GM18511 (cell line): ENCODE data around the gene KLRF2.
"Not testable (repeated sequence)": the region's sequence is repeated elsewhere in the genome, so short reads cannot be mapped to it uniquely, and the experiment has no call there.

Source experiments
- ATAC-seq: cut with Tn5 transposase; IDR thresholded peaks from one replicate; pipeline ENCODE4 v1.9.1; 2021; ENCODE audit warnings: mild to moderate bottlenecking, moderate library complexity; ENCODE audit not compliant: unreplicated experiment

The KLRF2 gene

GRCh38 chr12:9881246-9881645 lies at the start of gene KLRF2:
Gene KLRF2, plus strand, starts transcription at chr12:9881489. Its CDS starts 107 bp downstream, at chr12:9881596.
- ATAC-seq = no peak

DNA sequence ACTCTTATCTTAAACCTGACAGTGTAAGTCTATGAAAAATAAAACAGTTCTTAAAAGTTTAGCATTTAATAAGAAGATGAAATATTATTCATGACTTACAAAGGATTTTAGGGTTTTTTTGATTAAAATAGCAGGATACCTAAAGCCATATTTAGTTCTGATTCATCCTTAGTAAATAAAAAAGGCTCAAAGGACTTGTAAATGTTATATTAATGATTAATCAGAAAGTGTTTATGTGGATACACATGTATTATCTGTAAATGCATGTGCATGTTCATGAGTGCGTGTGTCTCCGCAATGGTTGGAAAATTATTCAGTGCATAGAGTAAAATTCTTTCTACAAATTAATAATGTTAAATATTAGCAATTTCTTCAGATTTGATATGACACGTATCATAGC lies 49.6 kb upstream of the KLRF2 start:
- no peak for ATAC-seq

DNA sequence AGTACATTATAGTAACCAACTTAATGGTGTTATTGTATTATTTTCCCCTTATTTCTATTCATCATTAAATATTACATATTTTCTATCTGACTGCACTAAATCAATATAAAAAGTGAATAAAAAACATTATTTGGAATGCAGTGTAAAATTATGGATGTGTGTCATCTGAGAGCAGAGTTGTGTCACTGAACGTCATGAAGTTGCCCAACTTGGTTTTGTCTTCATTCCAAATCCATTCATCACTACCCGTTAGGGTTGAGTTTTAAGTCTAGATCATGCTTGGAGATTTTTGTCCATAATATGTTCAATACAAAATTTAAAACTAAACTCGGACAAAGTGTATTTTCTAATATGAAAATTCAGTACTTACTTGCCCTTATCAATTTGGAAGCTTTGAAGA lies 37.9 kb upstream of the KLRF2 start:
- no peak for ATAC-seq

DNA sequence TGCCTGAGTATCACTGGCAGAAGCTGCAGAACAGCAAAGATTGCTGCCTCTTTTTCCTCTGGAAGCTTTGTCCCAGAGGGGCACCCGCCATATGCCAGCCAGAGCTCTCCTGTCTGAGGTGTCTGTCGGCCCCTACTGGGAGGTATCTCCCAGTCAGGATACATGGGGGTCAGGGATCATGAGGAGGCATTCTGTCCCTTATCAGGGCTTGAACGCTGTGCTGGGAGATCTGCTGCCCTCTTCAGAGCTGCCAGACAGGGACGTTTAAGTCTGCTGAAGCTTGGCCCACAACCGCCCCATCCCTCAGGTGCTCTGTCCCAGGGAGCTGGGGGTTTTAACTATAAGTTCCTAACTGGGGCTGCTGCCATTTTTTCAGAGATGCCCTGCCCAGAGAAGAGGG lies 32.4 kb upstream of the KLRF2 start:
- no peak for ATAC-seq

DNA sequence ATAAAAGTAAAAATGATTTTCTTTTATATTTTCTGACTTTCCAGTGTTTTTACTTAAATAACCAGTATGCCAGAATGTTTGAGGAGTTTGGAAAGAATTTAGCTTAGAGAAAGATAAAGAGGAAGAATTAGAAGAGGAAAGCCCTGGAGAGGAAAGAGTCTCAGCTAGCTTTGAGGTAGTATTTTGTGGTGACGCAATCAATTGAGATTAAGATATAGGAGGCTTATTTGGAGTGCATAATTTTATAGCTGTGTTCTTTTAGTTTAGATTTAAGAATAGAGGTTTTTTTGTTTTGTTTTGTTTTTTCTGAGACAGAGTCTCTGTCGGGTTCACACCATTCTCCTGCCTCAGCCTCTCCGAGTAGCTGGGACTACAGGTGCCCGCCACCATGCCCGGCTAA lies 30.2 kb upstream of the KLRF2 start:
- no peak for ATAC-seq

DNA sequence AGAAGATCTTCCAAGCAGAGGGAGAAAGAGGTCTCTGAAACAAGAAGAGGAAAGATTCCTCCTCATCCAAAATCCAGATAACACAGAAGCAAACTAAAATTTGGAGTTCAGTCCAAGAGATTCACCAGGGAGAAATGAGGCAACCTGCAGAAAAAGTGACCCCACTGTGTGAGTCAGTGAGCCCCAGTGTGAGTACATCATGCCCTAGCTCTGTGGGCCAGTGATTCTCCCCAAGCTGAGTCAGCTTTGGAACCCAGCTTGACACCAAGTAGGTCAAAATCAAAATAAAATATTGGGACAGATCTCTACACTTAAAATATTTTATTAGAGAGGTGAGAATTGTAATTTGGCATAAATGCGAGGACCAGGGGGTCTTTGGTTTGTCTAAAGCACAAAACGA lies 29.4 kb upstream of the KLRF2 start:
- no peak for ATAC-seq

DNA sequence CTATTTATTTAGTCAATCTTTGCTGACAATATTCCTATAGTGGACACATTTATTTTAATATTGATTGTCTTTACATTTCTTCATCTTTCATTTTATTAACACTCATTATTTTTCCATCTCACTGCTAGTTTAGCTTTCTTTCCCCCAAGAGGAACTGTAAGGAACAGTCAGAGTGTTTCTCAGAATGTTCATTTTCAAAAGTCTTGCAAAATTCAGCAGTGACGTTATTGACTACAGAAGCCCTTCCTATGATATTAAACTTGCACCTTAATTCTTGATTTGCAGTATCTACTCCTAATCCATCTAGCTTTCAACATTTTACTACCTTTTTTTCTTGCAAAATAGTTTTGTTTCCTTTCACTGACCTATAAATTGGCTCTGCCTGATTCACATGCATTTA lies 25.1 kb upstream of the KLRF2 start:
- no peak for ATAC-seq

DNA sequence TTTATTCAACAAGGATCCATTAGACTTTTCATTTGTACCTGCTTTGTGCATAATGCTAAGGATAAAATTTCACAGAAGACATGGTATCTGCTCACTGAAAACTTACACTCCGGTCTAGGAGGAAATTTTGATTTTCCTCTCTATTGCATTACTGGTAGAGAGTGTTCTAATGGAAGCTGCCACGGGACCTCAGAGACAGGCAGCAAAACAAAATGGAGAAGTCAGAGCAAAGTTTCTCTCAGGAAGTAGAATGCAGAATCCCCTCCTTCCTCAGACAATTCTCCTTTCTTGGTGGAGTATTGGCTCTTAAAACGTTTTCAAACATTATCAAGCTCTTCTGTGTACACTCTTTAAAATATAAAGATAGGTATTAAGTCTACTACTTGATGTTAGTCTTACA lies 24.4 kb upstream of the KLRF2 start:
- ATAC-seq = no peak

- ATAC-seq = no peak
Measured at GRCh38 chr12:9858135-9858534, 23.2 kb upstream of the KLRF2 start.

DNA sequence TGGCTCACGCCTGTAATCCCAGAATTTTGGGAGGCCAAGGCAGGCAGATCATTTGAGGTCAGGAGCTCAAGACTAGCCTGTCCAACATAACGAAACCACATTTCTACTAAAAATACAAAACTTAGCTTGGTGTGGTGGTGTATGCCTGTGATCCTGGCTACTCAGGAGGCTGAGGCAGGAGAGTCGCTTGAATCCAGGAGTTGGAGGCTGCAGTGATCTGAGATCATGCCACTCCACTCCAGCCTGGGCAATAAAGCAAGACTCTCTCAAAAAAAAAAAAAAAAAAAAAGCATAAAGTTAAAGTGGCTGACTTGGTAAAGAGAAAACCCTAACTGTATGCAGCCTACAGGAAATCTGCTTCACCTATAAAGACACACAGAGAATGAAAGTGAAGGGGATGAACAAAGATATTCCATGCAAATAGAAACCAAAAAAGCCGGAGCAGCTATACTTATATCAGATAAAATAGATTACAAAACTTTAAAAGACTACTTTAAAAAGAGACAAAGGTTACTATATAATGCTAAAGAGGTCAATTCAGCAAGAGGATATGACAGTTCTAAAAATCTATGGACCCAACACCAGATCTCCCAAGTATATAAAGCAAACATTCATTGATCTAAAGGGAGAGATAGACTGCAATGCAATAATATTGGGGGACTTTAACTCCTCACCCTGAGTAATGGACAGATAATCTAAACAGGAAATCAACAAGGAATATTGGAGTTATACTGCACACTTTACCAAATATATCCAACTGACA lies 16.2 kb upstream of the KLRF2 start:
- ATAC-seq = no peak

DNA sequence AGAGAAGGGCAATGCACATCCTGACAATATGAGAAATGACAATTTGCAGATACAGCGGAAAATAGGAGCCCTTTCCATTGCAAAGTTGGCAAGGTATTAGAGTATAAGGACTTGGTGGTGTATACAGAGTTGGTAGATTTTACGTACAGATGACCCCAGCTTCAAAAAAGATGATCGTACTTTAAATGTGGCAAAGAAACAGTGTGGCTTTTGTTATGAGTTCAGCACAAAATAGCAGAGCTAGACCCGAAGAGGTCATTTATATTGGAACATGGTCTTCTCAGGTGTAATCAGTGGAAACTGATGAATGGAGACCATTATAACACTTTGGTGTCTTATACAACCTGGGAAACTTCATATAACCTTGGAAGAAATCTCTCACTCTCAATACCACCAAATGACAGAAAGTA lies 14.4 kb upstream of the KLRF2 start:
- ATAC-seq = no peak

GRCh38 chr12:9867531-9867930 lies 13.8 kb upstream of the KLRF2 start:
- ATAC-seq = no peak

DNA sequence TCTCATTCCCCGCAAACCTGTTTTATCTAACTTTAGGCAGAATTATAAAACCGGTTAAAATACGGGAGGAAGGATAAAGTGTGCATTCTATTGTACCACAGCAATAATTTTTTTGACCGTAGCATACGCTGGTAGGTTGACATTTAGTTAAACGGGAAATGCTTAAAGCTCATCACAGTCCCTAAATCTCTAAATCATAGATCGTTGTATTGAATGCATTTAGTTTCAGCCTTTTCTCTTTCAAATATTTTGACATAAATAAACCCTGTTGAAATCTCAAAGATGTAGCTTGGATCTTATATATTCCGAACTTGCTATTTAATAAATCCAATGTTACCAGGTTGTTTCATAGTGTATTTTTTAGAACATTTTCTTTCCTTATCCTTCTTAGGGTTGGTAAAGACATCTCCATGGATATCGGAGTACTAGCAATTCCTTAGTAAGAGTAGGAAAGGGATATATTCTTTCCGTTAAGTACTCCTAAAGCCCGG lies 12.9 kb upstream of the KLRF2 start:
- ATAC-seq = no peak

DNA sequence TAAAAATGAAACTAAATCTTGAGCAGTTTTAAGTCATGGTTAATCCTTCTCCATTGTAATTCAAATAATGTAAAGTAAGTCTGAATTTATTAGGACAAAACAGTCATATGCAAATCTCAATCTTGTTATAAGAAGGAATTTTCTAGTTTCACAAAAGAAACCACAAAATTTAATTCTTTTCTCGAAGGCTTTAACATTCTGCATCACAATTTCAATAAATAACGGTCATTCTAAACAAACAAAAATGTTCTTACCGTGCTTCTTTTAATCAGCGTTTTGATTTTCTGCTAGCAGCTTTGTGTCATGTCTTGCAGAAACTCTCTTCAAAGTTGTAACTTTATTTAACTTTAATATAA lies 12.4 kb upstream of the KLRF2 start:
- no peak for ATAC-seq

GRCh38 chr12:9869307-9870161 lies 11.8 kb upstream of the KLRF2 start, which contains the start of gene CLEC2B:
Gene CLEC2B, minus strand, starts transcription at chr12:9869354.
- ATAC-seq = no peak

DNA sequence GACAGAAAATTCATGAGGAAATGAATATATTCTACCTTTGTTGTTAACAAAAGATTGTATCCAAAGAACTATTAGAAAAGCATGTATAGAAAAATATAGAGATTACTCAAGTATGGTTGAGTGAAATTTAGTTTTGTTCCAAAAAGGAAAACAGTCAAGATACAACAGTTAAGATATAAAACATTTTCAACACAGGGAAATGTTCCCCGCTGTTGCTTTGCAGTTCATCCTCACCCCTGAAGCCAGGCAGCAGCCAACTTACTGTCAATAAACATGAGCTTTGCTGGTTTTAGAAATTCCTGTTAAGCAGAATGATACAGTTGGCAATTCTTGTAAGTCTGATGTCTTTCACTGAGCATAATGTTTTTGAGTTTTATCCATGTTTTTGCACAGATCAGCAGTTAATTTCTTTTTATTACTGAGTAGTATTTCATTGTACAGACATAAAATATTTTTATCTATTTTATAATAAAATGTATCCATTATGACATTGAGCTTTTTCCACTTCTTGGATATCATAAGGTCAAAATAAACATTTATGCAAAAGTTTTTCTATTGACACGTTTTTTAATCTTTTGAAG lies 10.9 kb upstream of the KLRF2 start:
- ATAC-seq = no peak

DNA sequence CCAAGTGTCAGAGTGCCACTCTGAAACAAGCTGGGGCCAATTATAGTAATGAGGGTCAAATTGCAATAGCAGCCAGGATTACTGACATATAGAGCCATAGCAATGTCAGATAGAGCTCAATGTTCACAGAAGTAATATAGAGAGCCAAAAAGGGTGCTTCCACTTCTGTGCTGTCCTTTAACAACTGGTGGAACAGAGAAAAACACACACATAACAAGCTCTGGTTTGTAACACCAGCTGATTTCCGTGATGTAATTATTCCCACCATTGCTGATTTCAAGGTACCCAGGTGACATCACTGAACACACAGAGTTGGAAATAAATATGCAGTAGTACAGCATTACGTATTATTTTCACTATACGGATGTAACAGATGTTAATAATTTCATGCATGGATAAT lies 9.1 kb upstream of the KLRF2 start:
- ATAC-seq = no peak

DNA sequence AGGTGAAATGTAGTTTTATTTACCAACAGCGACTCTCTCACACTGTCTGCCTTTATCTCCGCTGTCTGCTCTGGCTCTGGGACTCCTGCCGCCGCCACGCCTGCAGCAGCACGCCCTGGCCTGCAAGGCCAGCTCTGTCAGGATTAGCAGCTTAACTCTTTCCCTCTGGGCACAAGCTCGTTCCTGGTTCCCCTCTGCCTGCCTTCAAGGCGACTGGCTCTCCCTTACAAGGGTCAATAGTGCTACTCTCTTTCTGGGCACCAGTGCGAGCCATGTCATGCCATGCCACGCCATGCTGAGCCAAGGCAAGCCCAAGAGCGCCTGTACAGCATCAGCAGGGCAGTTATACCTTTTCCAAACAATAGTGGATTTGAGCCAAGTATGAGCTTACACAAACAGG lies 8.5 kb upstream of the KLRF2 start:
- ATAC-seq = no peak

- not testable (repeated sequence) for ATAC-seq
Measured at GRCh38 chr12:9876120-9876519, 5.2 kb upstream of the KLRF2 start.

DNA sequence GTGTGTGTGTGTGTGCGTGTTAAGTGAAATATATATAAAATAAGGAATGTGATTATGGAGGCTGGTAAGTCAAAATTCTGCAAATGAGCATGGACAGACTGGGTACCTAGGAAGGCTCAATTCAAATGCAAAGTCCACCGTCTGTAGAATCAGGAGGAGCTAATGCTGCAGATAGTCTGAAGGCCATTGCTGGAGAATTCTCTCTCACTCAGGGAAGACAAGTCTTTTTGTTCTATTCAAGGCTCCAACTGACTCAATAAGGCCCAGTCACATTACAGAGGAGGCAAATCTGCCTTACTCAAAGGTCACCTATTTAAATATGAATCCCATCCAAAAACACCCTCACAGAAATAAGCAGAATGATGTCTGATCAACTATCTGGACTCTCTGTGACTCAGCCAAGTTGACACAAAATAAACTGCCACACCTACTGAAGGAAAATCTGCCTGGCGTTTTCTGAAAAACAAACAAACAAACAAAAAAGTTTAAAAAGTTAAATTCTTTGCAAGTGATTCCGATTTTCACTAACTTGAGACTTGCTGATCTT lies 684 bp upstream of the KLRF2 start:
- ATAC-seq = no peak

- no peak for ATAC-seq
Measured at GRCh38 chr12:9881988-9882387, 699 bp downstream of the KLRF2 start.
